ENCODE measurements around the gene CCSER1. TPM values are rescaled to one million over a fixed set of nuclear protein-coding genes. Genes with fewer than 3 reads are reported as not detected.

CCSER1 gene
- total RNA-seq, 1 experiment from 2014 or later, result 0.05 TPM

GRCh38 chr4:90546114-90546513 lies 418.9 kb downstream of the CCSER1 start:
- Histone ChIP-seq H3K36me3 (ENCODE audit: control insufficient read depth, insufficient read depth, low read length) (no peaks in the 10 kb centered on the region), H3K9me3 (ENCODE audit: control insufficient read depth, insufficient read depth, low read depth, low read length) (no peaks in the 10 kb centered on the region), H3K4me3 (ENCODE audit: low read depth in 2 of 2, low read length in 2 of 2) (no peak overlapping the region), H3K4me1 (ENCODE audit: control insufficient read depth, insufficient read depth, low read length) (no peaks in the 10 kb centered on the region), H3K27me3 (ENCODE audit: control insufficient read depth, insufficient read depth, low read length) (no peaks in the 10 kb centered on the region), H3K27ac (ENCODE audit: low read length) (no peak overlapping the region)
- POLR2A ChIA-PET, result no interaction called here
- intact Hi-C loops (cut with micrococcal nuclease; ENCODE audit: unreplicated experiment) (no loop called here), in situ Hi-C loops (cut with HindIII; ENCODE audit: low pct_unique_long_range_greater_than_20kb, low sequenced_read_pairs) (no loop called here)
- DNase-seq (ENCODE audit: low read depth, low spot score), result no peak
- BruUV-seq (replicated peaks), result no TSS peak
- TF ChIP-seq CTCF (IDR thresholded peaks at IDR 0.05) (no peak), POLR2AphosphoS5 (IDR thresholded peaks at IDR 0.05; ENCODE audit: low read depth, low read length) (no peak), SIN3A (IDR thresholded peaks at IDR 0.05; ENCODE audit: borderline replicate concordance, insufficient read depth, low read depth, low read length) (no peak)
- CTCF ChIA-PET, result no interaction called here
- ATAC-seq, result no peak

DNA sequence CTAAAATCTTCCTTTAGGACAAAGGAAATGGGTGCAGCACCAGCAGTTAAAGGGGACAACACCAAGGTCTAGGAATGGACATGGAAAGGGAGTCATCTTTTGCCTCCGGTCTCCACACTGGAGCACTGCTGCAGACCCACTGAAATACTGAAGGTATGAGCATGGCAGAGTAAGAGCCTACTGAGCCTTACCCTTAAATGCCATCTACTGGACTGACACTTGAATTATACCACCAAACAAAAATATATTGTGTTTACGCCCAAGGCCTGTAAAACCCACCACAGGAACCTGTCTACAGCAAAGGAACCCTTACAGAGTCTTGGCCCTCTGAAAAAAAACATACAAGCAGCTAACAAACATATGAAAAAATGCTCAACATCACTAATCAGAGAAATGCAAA lies 443.4 kb downstream of the CCSER1 start:
- in situ Hi-C loops (cut with HindIII; ENCODE audit: low pct_unique_long_range_greater_than_20kb, low sequenced_read_pairs), result no loop called here
- DNase-seq (ENCODE audit: low read depth, low spot score), result no peak
- Histone ChIP-seq H3K27me3 (ENCODE audit: control insufficient read depth, insufficient read depth, low read length) (no peaks in the 10 kb centered on the region), H3K4me1 (ENCODE audit: control insufficient read depth, insufficient read depth, low read length) (no peaks in the 10 kb centered on the region), H3K36me3 (ENCODE audit: control insufficient read depth, insufficient read depth, low read length) (no peaks in the 10 kb centered on the region), H3K9me3 (ENCODE audit: control insufficient read depth, insufficient read depth, low read depth, low read length) (no peaks in the 10 kb centered on the region), H3K27ac (ENCODE audit: low read length) (no peak overlapping the region), H3K4me3 (ENCODE audit: low read depth in 2 of 2, low read length in 2 of 2) (no peak overlapping the region)
- intact Hi-C loops (cut with micrococcal nuclease; ENCODE audit: unreplicated experiment), result no loop called here
- no peak for TF ChIP-seq POLR2AphosphoS5 (IDR thresholded peaks at IDR 0.05; ENCODE audit: low read depth, low read length)
- TF ChIP-seq REST (IDR thresholded peaks at IDR 0.05; ENCODE audit: insufficient read depth in 1 of 2, low read depth in 2 of 2, low read length in 1 of 2), result no peak
- TF ChIP-seq CTCF (IDR thresholded peaks at IDR 0.05), result no peak
- no peak for TF ChIP-seq SIN3A (IDR thresholded peaks at IDR 0.05; ENCODE audit: borderline replicate concordance, insufficient read depth, low read depth, low read length)
- no peak for TF ChIP-seq TCF7L2 (IDR thresholded peaks at IDR 0.05; ENCODE audit: low read depth, low read length)
- ChIA-PET POLR2A (no interaction called here), CTCF (no interaction called here)
- no peak for ATAC-seq
- no TSS peak for BruUV-seq (replicated peaks)

DNA sequence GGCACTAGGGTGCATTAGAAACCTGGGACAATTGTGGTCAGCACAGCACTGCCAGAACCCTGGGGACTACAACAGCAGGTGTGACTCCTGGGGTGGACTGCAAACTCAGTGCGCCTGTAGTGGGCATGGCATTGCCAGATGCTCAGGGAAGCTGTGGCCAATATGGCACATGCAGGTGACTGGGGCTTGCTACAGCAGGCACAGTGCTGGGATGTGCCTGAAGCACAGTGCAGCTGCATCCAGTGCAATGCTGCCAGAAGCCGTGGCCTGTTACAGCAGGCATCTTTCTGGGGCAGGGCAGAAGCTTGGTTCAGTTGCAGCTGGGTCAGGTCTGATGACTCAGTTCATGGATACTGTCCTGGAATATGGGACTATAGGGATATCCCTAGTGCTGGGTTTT lies 445.8 kb downstream of the CCSER1 start:
- in situ Hi-C loops (cut with HindIII; ENCODE audit: low pct_unique_long_range_greater_than_20kb, low sequenced_read_pairs), result no loop called here
- no peak for ATAC-seq
- CTCF ChIA-PET, result no interaction called here
- no peaks in the 10 kb centered on the region for H3K27me3 ChIP-seq (ENCODE audit: control insufficient read depth, insufficient read depth, low read length)
- intact Hi-C loops (cut with micrococcal nuclease; ENCODE audit: unreplicated experiment), result no loop called here
- no peaks in the 10 kb centered on the region for H3K4me1 ChIP-seq (ENCODE audit: control insufficient read depth, insufficient read depth, low read length)
- no TSS peak for BruUV-seq (replicated peaks)
- no peak overlapping the region for H3K27ac ChIP-seq (ENCODE audit: low read length)
- no peak for TF ChIP-seq SIN3A (IDR thresholded peaks at IDR 0.05; ENCODE audit: borderline replicate concordance, insufficient read depth, low read depth, low read length)
- no peak for TF ChIP-seq REST (IDR thresholded peaks at IDR 0.05; ENCODE audit: insufficient read depth in 1 of 2, low read depth in 2 of 2, low read length in 1 of 2)
- TF ChIP-seq POLR2AphosphoS5 (IDR thresholded peaks at IDR 0.05; ENCODE audit: low read depth, low read length), result no peak
- TF ChIP-seq CTCF (IDR thresholded peaks at IDR 0.05), result no peak
- TF ChIP-seq TCF7L2 (IDR thresholded peaks at IDR 0.05; ENCODE audit: low read depth, low read length), result no peak
- no peaks in the 10 kb centered on the region for H3K36me3 ChIP-seq (ENCODE audit: control insufficient read depth, insufficient read depth, low read length)
- no peaks in the 10 kb centered on the region for H3K9me3 ChIP-seq (ENCODE audit: control insufficient read depth, insufficient read depth, low read depth, low read length)
- H3K4me3 ChIP-seq (ENCODE audit: low read depth in 2 of 2, low read length in 2 of 2), result no peak overlapping the region
- DNase-seq (ENCODE audit: low read depth, low spot score), result no peak
- POLR2A ChIA-PET, result no interaction called here
